Stomach (tissue), 9 donors: ENCODE data around the gene SDCCAG8. TPM values are rescaled to one million over a fixed set of nuclear protein-coding genes. Genes with fewer than 3 reads are reported as not detected.

ENCODE experiments used
- DNase-seq, 2 donors: peaks; one replicate each; pipeline versions ENCODE4 v3.0.0 to v3.0.0-alpha.2; 2013 to 2019
- H3K27ac ChIP-seq, 5 donors: fragments of 200-600 bp in 4 of 5; sonication (generic) in 4 of 5; one replicate each; pipeline ENCODE4 v1.5.1; 2013 to 2019; ENCODE audit warnings: mild to moderate bottlenecking in 1 of 5, moderate library complexity in 1 of 5
- H3K27me3 ChIP-seq, 3 donors: fragments of 200-600 bp; sonication (generic); one replicate each; pipeline ENCODE4 v1.5.1; 2017 to 2019; ENCODE audit warnings: mixed run types in 1 of 3
- H3K36me3 ChIP-seq, 4 donors: fragments of 200-600 bp; sonication (generic); 1 replicate in 3 of 4; 2 replicates in 1 of 4; pipeline ENCODE4 v1.5.1; 2016 to 2019
- H3K4me1 ChIP-seq, 4 donors: fragments of 200-600 bp; sonication (generic); one replicate each; pipeline ENCODE4 v1.5.1; 2016 to 2019
- H3K4me3 ChIP-seq, 4 donors: fragments of 200-600 bp; sonication (generic) in 3 of 4; one replicate each; pipeline ENCODE4 v1.5.1; 2016 to 2019; ENCODE audit warnings: mild to moderate bottlenecking in 1 of 4
- H3K9me3 ChIP-seq, 4 donors: fragments of 200-600 bp; sonication (generic); one replicate each; pipeline ENCODE4 v1.5.1; 2016 to 2019
- EP300 ChIP-seq: sonication (generic); formaldehyde crosslinking; IDR thresholded peaks from one replicate; pipeline ENCODE4 v1.6.1; 2017; ENCODE audit warnings: antibody characterized with exemption
- POLR2A ChIP-seq, 4 donors: fragments of 450-650 bp; IDR thresholded peaks; one replicate each; pipeline ENCODE4 v1.6.1; 2016; ENCODE audit warnings: antibody characterized with exemption in 4 of 4, control low read depth in 2 of 4, mild to moderate bottlenecking in 1 of 4, moderate library complexity in 1 of 4
- POLR2AphosphoS5 ChIP-seq, 3 donors: sonication (generic); formaldehyde crosslinking; IDR thresholded peaks; one replicate each; pipeline ENCODE4 v1.6.1; 2016; ENCODE audit warnings: antibody characterized with exemption in 3 of 3
- WGBS, 5 donors: extraction: QIAGEN DNeasy Blood & Tissue Kit in 3 of 5; methylation state at CpG; one replicate each; pipeline versions ENCODE4 v1.1.5 to v1.1.7; 2013 to 2018; 5-methylcytosine and 5-hydroxymethylcytosine counted together
- intact Hi-C: fragments of 100-400 bp; cut with DNase I; formaldehyde crosslinking; loops from one replicate; pipeline ENCODE4 v1.15.1; 2023; ENCODE audit warnings: low total_unique reads
- polyA plus RNA-seq, 3 donors: library from polyadenylated mRNA; stranded (reverse); fragments of 200-250 nt; gene quantifications; one replicate each; pipeline ENCODE4 v1.2.3, GENCODE V29; 2013
- total RNA-seq, 5 donors: library from RNA; depleted of rRNA; stranded (reverse); fragments of >200 nt; gene quantifications; one replicate each; pipeline versions ENCODE4 v1.1.0 to v1.2.3, GENCODE V29; 2014 to 2016
- TF ChIP-seq, protein P1 (sequence below), 7 experiments: fragments of 450-650 bp in 4 of 7; fragments of 200-600 bp in 3 of 7; sonication (generic) in 3 of 7; IDR thresholded peaks; one replicate each; pipeline ENCODE4 v1.5.1; 2016 to 2019; ENCODE audit warnings: antibody characterized with exemption in 7 of 7, control low read depth in 2 of 7, mild to moderate bottlenecking in 1 of 7
- donor health status: healthy with polysubstance abuse.
- donor health status: Bipolar disorder and iron deficiency.
- donor health status: healthy.

Gene SDCCAG8
- total and polyA plus RNA-seq, 8 donors = 16.3 to 184 (median 24.5) TPM

GRCh38 chr1:243367314-243367713 is 111.5 kb downstream of the SDCCAG8 start:
- intact Hi-C loops = no loop called here
- Histone ChIP-seq H3K36me3 (peaks cover 0 to 9% (median 5%) of the 10 kb centered on the region in 4 donors), H3K4me1 (peaks cover 0 to 8% (median 4%) of the 10 kb centered on the region in 4 donors), H3K9me3 (no peaks in the 10 kb centered on the region), H3K4me3 (no peak overlapping the region), H3K27me3 (no peaks in the 10 kb centered on the region), H3K27ac (no peak overlapping the region)
- TF ChIP-seq POLR2A (IDR thresholded peaks at IDR 0.05) = no peak
- TF ChIP-seq POLR2AphosphoS5 (IDR thresholded peaks at IDR 0.05) = no peak
- TF ChIP-seq, protein P1, sequence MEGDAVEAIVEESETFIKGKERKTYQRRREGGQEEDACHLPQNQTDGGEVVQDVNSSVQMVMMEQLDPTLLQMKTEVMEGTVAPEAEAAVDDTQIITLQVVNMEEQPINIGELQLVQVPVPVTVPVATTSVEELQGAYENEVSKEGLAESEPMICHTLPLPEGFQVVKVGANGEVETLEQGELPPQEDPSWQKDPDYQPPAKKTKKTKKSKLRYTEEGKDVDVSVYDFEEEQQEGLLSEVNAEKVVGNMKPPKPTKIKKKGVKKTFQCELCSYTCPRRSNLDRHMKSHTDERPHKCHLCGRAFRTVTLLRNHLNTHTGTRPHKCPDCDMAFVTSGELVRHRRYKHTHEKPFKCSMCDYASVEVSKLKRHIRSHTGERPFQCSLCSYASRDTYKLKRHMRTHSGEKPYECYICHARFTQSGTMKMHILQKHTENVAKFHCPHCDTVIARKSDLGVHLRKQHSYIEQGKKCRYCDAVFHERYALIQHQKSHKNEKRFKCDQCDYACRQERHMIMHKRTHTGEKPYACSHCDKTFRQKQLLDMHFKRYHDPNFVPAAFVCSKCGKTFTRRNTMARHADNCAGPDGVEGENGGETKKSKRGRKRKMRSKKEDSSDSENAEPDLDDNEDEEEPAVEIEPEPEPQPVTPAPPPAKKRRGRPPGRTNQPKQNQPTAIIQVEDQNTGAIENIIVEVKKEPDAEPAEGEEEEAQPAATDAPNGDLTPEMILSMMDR (IDR thresholded peaks at IDR 0.05) = no peak
- TF ChIP-seq EP300 = no peak
- no peak for DNase-seq

DNA sequence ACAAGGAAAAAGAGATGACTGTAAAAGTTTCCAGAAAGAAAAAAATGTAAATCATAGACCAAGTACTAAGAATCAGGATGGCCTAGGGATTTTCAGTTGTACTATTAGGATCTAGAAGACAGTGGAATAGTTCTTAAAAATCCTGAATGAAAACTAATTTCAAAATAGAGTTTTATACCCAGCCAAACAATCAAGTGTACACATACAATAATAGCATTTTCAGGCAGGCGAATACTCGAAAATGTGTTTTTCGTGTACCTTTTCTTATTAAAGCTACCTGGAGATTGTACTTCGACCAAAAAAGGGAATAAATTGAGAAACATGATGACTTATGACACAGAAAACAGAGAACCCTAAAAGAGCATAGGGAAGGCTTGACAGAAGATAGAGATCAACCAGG is 118.6 kb downstream of the SDCCAG8 start:
- Histone ChIP-seq H3K9me3 (peaks cover 0 to 13% (median 5%) of the 10 kb centered on the region in 4 donors), H3K27me3 (no peaks in the 10 kb centered on the region), H3K27ac (no peak overlapping the region), H3K36me3 (peaks cover 0 to 13% (median 11%) of the 10 kb centered on the region in 4 donors), H3K4me1 (no peaks in the 10 kb centered on the region), H3K4me3 (no peak overlapping the region)
- WGBS, 5 donors = 96 to 98% (median 97%) methylated on average over 4 of the region's 4 CpGs
- no peak for DNase-seq
- intact Hi-C loops = no loop called here
- TF ChIP-seq, protein P1 (IDR thresholded peaks at IDR 0.05) = no peak
- TF ChIP-seq POLR2AphosphoS5 (IDR thresholded peaks at IDR 0.05) (no peak), POLR2A (IDR thresholded peaks at IDR 0.05) (no peak), EP300 (no peak)

GRCh38 chr1:243375596-243375995 is 119.8 kb downstream of the SDCCAG8 start:
- Histone ChIP-seq H3K36me3 (peaks cover 0 to 22% (median 18%) of the 10 kb centered on the region in 4 donors), H3K4me1 (no peaks in the 10 kb centered on the region), H3K4me3 (no peak overlapping the region), H3K27me3 (no peaks in the 10 kb centered on the region), H3K27ac (no peak overlapping the region), H3K9me3 (peaks cover 0 to 13% (median 5%) of the 10 kb centered on the region in 4 donors)
- DNase-seq = no peak
- TF ChIP-seq EP300 = no peak
- TF ChIP-seq POLR2A (IDR thresholded peaks at IDR 0.05) = no peak
- TF ChIP-seq POLR2AphosphoS5 (IDR thresholded peaks at IDR 0.05) = no peak
- TF ChIP-seq, protein P1 (IDR thresholded peaks at IDR 0.05) = no peak
- 45 to 87% (median 62%) methylated on average over 1 of the region's 1 CpG for WGBS, 5 donors
- intact Hi-C loops = no loop called here

GRCh38 chr1:243378669-243379068 is 122.8 kb downstream of the SDCCAG8 start:
- DNase-seq = no peak
- Histone ChIP-seq H3K4me3 (no peak overlapping the region), H3K27me3 (no peaks in the 10 kb centered on the region), H3K36me3 (peaks cover 0 to 40% (median 27%) of the 10 kb centered on the region in 4 donors), H3K4me1 (no peaks in the 10 kb centered on the region), H3K9me3 (peaks cover 0 to 12% (median 5%) of the 10 kb centered on the region in 4 donors), H3K27ac (no peak overlapping the region)
- no peak for TF ChIP-seq EP300
- TF ChIP-seq POLR2AphosphoS5 (IDR thresholded peaks at IDR 0.05) = no peak
- TF ChIP-seq, protein P1 (IDR thresholded peaks at IDR 0.05) = no peak
- no peak for TF ChIP-seq POLR2A (IDR thresholded peaks at IDR 0.05)
- 82 to 88% (median 86%) methylated on average over 3 of the region's 3 CpGs for WGBS, 5 donors
- intact Hi-C loops = no loop called here
